HG03354 (cell line): ENCODE measurements around the gene AK4.
"Not testable (repeated sequence)": the region's sequence is repeated elsewhere in the genome, so short reads cannot be mapped to it uniquely, and the experiment has no call there.

Experiments
- ATAC-seq: cut with Tn5 transposase; IDR thresholded peaks from one replicate; pipeline ENCODE4 v1.9.1; 2021; ENCODE audit warnings: mild to moderate bottlenecking; ENCODE audit not compliant: unreplicated experiment, poor library complexity, severe bottlenecking

Gene AK4

DNA sequence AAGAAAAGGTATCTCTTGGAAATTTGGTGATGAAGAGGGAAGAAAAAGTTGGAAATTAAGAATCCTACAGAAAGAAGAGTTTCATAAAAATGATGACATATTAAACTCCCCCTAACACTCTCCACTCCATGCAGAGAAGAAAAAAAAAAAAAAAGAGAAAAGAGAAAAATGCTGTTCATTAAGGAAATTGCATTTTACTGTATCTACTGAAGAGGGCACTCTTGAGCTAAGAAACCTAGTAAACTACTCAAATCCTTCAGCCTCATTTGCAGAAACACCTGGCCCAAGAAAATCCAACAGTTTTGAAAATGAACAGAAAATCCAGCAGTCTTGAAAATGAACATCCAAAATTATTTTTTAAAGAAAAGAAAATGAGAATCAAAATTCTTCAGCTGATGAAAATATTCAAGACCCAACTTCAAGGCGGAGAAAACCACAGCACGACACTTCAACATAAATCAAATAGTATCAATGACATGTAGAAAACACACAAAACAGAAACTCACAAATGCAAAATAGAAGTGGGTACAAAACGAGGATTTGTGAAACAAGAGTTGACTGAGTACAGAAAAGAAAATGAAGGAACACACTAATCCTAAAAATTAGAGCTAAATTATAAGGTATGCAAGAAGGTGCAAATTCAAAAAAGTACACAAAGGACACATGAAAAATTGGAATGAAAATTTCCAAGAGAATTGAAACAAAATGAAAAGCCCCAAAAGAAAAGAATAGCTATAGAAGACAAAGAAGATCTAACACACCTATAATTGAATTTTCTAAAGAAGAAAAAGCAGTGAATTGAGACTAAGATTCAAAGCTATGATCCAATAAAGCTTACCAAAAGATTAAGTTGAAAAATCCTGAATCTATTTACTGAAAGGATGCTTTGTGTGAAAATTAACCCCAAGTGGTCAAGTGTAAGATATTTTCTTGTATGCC, 88.1 kb downstream of the AK4 start:
- ATAC-seq = no peak

DNA sequence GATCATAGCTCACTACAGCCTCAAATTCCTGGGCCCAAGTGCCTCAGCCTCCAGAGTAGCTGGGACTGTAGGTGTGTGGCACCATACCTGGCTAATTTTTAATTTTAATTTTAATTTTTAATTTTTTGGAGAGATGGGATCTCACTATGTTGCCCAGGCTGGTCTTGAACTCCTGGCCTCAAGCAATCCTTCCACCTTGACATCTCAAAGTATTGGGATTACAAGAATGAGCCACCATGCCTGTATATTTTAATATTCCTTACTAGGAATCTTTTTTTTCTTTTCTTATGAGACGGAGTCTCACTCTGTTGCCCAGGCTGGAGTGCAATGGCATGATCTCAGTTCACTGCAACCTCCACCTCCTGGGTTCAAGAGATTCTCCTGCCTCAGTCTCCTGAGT, 89.1 kb downstream of the AK4 start:
- ATAC-seq = not testable (repeated sequence)

DNA sequence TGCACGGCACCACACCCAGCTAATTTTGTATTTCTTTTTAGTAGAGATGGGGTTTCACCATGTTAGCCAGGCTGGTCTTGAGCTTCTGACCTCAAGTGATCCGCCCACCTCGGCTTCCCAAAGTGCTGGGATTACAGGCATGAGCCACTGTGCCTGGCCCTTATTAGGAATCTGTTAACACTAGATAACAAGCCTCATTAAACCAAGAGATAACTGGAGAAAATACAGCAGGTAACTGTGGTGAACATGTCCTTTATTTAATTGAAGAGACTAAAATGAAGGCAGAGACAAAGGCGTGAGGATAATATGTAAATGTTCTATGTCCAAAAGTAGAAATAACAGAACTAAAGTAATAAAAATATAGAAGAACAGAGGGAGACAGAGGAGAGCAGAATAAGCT, 89.5 kb downstream of the AK4 start:
- ATAC-seq = no peak

DNA sequence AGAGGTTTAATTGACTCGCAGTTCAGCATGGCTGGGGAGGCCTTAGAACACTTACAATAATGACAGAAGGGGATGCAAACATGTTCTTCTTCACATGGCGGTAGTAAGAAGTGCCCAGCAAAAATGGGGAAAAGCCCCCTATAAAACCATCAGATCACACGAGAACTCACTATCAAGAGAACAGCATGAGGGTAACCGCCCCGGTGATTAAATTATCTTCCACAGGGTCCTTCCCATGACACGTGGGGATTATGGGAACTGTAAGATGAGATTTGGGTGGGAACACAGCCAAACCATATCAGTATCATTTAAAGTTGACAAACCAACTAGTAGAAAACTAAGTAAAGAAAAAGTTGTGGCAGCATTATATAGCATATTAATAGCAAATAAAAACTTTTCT, 90.0 kb downstream of the AK4 start:
- no peak for ATAC-seq

DNA sequence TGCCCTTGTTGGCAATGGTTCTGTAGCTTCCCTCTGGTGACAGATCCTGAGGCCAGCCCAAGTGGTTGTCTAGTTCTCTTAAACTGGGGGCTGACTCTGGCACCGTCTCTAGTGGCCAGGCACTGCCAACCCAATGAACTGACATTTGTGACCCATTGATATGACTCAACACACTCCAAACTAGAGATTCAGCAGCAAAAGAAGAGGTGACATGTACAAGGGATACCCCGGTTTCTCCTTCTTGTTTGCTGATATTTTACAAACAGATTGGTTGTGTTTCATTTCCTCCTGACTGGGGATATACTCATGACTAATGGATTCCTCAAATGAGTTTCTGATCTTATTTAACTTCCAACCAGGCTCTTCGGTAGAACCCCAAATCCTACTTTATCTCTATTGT, 95.5 kb downstream of the AK4 start:
- no peak for ATAC-seq

DNA sequence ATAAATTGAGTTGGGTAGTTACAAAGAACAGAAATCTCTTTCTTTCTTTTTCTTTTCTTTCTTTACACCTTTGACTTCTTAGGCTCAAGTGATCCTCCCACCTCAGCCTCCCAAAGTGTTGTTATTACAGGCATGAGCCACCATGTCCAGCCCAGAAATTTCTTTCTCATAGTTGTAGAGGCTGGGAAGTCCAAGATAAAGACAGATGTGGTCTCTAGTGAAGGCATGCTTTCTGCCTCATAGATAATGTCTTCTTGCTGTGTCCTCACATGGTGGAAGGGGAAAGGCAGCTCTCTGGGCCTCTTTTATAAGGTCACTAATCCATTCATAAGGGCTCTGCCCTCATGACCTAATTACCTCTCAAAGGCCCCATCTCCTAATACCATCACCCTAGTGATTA, 97.3 kb downstream of the AK4 start:
- ATAC-seq = no peak

DNA sequence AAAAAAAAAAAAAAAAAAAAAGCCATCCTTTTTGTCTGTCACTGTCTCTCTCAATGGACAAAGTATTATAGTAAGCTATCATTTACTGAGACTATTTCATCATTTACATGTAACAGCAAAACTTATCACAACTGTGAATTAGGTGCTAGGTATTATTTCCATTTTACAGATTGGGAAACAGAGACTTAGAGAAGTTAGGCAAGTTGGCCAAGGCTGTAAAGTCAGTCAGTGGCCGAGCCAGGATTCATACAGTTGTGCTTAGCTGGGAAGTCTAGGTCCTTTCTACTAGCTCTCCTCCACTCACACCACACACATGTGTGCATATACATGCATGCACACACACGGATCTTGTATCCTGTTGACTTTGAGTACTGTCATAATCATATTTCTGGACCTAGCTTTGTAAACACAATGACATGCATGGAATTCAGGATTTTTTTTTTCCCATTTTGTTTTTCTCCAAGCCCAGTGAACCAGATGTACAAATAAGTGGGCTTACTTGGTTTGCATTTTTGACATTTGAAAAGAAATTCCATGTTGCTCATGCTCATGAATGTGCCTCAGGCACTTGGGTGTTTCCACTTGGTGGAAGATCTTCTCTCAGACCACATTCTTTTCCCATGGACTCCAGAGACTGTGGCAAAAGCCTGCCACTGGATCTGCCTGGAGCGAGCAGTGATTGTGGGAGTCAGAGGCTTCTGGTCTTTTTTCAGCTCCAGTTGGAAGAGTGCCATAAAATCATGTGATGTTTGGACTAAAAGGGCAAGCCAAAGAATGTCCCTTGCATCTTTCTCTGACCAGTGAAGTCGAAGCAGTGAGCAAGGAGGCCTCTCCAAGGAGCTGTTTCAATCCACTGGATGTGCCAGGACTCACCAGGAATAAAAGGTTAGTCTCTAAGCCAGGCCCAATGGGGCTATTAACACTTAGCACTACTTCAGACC, 99.7 kb downstream of the AK4 start:
- ATAC-seq = no peak

DNA sequence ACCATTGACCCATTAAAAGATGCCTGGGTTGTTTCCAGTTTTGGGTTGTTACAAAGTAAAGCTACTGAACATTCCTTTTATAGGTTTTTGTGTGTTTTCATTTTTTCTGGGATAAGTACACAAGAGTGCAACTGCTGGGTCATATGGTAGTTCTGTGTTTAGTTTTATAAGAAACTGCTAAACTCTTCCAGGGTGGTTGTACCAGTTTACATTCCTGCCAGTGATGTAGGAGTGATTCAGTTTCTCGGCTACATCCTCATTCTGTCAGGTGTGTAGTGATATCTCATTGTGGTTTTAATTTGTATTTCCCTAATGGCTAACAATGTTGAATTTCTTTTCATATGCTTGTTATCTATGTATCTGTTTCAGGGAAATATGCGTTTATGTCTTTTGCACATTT, 102.8 kb downstream of the AK4 start:
- ATAC-seq = no peak

DNA sequence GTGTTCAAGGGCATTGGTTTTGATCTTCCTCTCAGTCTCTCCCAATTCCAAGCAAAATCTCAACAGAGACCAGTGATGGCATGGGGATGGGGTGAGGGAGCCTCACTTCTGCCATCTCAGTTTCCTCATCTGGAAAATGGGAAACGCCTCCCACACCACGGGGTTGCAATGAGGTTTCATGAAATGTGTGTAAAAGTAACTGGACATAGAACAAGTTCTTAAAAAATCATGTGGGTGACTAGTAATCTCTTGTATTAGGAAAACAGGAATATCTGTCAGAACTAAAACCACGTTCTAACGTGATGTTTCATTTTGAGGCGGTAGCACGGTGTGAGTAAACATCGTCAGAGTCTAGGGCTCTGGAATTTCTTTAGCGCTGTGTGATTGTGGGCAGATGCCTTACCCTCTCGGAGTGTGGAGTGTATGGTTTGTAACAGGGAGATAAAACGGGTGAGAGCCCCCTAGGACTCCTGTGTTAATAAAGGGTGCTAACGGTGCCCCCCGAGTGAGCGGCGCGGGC, 105.9 kb downstream of the AK4 start:
- ATAC-seq = peak; percentile 33

DNA sequence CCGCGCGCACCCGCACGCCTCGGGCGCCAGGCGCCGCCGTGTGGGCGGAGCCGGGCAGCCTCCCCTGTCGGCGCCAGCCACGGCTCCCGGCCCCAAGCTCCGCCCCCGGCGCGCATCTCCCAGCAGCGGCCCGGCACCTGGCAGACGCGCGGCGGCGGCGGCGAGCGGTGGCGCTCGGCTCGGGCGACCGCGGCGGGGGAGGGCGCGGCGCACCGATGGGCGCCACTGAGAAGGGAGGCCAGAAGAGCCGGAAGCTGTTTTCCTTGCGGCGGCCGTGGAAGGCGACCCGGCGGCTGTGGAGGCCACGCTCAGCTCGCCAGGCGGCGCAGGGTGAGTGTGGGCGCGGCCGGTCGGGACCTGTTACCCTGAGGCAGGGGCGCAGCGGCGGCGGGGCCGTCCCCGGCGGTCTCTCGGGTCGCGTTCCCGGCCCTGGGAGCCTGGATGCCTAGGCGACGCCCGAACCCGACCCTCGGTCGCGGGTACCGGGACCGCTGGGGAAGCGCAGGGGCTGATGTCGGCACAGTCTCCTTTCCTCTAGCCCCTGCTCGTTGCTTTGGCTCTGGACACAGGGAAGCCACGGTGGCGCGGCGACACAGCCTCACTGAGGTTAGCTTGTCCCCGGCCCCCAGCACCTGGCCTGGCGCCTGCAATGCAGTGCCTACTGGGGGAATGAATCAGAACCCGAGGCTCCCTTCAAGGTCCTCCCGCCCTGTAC, 106.5 kb downstream of the AK4 start:
- ATAC-seq = peak; percentile 97

DNA sequence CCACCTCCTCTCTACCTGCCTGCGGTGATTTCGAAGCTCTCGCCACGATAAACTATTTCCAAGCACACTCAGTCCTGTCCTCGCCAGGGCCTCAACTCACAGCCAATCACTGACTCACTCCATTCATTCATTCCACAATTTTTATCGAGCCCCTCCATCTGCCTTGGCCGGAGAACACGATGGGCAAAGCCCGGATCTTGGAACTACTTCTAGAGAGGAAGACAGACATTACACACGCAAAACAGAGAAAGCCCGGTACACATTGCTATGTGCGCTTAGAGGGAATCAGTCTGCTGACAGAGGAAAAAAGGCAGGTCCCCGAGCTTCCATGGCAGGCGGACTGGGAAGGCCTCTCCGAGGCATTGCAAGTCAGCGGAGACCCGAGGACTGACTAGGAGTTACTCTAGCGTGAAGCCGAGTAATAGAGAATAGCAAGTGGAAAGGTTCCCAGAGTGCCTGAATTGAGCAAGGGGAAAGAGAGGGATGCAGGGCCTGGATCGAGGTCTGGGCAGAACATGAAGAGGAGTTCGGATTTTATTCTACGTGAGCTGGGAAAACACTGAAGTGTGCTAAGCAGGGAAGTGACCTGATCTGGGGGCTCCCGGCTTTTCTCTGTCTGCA, 107.1 kb downstream of the AK4 start:
- peak; percentile 2 for ATAC-seq

DNA sequence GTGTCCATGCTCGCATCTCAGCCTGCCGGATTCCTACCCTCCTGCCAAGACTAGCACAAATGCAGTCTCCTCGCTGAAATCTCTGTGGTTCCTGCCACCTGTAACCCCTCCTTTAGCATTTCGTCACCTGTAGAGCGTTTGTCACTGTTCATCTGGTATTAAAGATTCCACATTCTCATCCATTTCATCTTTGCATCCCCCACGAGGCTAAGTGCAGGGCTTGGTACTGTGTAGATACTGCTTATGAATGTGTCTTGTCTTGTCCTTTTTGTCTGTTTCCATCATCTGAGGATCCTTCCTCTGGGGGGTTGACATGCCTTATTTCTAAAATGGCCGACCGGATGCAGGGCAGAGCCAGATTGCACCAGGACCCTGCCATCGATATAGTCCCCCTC, 107.7 kb downstream of the AK4 start:
- ATAC-seq = no peak

DNA sequence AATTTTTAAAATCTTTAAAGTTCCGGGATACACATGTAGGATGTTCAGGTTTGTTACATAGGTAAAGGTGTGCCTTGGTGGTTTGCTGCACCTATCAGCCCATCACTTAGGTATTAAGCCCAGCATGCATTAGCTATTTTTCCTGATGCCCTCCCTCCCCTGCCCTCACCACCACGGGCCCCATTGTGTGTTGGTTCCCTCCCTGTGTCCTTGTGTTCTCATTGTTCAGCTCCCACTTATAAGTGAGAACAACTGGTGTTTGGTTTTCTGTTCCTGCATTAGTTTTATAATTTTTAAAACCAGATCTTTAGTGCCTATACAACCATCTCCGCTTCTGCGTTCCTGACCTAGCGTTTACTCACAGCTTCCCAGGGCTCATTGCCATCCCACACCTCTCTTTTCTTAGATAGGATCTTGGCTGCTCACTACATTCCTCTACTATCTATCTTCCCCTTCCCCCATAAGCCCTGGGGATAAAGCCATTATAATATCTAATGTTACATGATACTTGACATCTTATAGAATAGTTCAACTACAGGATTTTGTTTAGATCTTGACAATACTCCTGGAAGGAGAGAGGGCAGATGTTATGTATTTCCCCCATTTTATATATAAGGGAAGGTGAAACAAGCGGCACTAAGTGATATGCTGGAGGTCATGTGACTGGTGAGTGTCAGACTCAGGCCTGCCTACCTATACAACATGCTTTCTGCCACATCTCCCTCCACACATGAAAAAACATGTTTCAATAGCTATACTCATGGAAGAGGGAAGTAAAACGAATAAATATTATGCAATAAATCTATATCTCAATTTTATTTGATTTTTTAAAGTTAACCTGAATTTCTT, 109.1 kb downstream of the AK4 start:
- no peak for ATAC-seq

DNA sequence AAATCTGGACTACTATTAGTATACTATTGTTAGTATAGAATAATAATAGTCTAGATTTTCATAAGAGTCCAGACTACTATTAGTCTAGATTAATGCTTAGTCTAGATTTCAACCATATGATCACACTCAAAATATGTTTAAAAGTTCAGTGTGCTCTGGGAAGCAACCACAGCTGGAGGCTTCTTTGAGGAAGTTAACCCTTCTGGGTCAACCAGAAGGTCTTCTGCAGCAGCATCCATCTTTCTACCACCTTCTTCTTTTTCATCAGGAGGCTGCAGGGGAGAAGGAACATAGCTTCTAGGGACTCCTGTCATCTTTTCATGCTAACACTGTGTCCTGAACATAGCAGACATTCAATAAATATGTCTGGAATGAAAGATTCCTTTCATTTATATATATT, 110.1 kb downstream of the AK4 start:
- ATAC-seq = no peak

DNA sequence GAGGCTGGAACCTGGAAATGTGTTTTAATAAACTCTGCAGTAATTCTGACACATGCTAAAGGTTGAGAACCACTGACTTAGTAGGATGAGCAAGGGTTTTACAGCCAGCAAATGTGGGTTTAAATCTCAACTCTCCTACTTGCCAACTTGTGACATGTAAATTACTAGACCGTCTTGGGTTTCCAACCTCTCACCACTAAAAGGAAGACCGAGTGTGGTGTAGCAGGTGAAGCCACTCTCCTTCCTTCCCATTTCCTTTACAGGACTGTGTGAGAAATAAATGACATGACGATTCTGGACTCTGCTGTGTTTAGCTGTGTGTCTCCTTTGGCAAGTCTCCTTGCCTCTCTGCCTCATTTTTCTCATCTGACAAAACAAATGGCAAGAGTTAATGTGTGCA, 111.8 kb downstream of the AK4 start:
- ATAC-seq = no peak

DNA sequence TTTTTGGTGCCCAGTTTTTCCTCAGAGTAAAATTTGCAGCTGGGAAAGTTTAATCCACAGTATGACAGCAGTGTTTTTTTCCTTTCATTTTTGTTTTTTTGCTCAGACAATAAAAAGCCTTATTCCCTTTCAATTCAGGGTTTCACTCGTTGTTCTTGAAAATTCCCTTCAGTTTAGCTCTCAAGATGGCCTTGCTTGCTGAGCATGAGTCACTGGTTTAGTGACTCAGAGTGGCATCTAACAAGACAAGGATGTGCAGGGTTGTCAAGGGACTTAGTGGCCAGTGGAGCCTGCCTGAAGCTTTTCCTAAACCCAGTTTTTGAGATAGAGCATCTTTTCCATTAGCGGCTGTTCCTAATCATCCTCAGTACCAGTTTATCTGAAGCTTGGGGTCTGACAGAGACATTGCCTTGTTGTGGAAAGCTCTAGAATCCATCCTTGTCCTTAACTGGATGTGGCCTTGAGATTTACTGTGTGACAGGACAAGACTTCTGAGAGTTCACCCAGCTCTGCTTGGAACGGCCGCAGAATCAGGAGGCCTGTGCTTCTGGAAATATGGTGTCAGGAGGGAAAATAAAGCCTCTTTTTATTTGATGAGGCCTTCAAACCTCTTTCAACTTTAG, 113.0 kb downstream of the AK4 start:
- peak; percentile 55 for ATAC-seq

DNA sequence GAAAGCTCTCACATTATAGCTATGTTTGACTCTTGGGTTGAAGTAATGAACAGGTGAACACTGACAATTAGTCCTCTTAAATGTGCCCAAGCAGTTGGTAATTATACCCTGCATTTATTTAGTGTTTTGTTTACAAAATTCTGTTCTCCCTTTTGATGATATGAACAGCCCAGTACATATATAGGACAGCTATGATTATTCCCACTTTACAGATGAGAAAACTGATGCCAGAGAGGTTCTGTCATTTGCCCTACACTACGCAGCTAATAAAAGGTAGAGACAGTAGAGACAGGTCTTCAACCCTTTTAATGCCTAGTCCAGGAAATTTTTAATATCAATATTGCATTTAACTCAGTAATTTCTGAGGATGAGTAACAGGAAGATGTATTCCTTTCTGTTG, 115.3 kb downstream of the AK4 start:
- ATAC-seq = no peak
